ENCODE measurements around the gene KIRREL3. TPM values are rescaled to one million over a fixed set of nuclear protein-coding genes. Genes with fewer than 3 reads are reported as not detected.

KIRREL3 gene
- total RNA-seq, 1 experiment from 2014 or later, result not detected

DNA sequence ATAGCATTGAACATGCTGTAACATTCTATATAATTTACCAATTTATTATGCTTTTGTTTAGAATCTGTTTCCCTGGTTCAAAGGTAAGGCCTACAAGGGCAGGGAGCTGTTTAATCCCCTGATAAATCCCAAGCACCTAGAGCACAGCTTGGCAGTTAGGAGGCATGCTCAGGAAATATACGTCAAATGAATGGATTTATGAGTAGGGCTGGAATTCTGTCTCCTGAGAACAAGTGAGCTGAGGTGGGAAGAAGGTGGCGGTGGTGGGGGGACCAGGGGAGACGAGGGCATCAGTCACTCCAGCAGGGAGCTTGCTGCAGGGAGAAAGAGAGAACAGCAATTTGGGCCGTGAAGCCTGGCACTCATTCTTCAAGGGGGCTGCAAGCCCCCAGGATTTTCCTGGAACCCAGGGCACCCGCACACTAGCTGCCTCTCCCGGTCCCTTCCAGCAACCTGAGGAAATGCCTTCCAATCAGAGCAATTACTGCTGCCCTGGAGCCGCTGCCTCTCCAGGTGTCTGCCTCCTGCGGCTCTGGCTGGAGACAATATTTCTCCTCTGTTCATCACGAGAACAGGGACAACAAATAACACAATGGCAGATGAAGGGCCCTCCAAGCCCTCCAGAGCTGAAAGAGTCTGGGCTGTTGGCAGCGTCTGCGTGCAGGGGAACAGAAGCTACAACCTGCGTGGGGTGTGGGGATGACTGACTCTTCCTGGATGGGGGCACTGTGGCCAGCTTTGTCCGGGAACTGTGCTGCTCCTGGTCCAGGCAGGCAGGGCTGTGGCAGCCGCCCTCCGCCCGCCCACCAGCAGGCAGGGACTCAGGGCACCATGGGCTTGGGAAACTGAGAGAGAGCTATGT is 411.7 kb downstream of the KIRREL3 start:
- in situ Hi-C loops (cut with HindIII; ENCODE audit: low pct_unique_long_range_greater_than_20kb, low sequenced_read_pairs), result no loop called here
- DNase-seq (ENCODE audit: low read depth, low spot score), result no peak

DNA sequence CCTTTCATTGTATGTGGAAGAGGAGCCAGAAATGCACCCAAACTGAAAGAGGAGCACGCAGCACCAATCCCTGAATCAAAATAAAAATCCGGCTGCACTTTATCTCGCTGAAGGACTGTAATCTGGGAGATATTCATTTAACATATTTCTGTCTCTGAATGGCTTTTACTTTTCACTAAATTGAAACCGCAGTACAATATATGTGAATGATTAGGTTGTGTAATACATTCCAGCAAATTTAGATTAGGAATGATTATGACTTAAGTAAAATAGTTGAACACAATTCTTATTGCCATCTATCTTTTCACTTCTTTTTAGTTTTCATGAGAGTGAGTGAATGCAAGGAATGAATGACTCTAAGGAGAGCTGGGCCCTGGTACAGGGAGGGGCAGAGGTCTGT is 413.0 kb downstream of the KIRREL3 start:
- in situ Hi-C loops (cut with HindIII; ENCODE audit: low pct_unique_long_range_greater_than_20kb, low sequenced_read_pairs), result no loop called here

DNA sequence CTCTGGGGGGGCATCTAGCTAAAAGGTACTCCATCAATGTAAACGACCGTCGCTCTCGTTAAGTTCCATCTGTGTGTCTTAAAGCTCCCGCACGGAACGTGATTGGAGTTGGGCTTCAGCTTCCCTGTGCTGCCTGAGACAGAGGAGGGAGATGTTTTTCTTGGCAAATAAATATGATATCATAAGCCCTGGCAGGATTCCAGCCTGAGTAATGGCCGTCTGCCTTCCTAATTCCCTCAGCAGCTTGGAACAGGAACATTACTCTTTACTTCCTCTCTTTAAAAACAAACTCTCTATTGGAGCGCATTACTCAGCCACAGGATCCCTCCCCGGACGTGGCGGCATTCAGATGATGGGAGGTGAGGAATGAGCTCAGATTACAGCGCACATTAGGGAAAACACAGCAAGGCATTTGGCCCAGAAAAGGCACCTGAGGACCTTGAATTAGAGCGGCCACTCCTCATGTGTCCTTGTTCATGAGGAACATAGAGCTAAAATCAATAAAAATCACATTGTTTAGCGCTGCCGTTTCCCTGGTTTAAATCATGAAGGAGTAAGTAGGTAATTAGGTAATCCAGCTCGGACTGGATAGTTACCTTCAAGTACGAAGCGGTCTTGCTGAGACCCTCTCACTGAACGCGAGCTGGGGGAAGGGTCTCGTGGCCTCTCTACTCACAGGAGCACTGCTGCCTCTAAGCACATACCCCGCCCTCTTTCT is 414.6 kb downstream of the KIRREL3 start:
- in situ Hi-C loops (cut with HindIII; ENCODE audit: low pct_unique_long_range_greater_than_20kb, low sequenced_read_pairs), result no loop called here
- no peak for DNase-seq (ENCODE audit: low read depth, low spot score)

More for the DNA sequence above, 413.0 kb downstream of the KIRREL3 start:
- no peak for DNase-seq (ENCODE audit: low read depth, low spot score)

DNA sequence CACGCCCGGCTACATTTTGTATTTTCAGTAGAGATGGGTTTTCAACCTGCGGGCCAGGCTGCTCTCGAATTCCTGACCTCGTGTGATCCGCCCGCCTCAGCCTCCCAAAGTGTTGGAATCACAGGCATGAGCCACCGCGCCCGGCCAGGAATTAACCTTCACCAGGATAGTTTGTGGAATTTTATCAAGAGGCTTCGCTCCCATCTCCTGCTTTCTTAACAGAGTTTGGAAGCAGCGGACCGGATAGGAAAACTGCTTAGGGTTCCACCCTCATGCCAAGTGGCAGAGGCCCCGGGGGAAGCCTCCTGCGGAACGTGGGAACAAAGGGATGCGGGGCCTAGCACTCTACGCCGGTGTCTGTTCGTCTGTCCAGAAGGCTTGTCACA is 415.2 kb downstream of the KIRREL3 start:
- DNase-seq (ENCODE audit: low read depth, low spot score), result no peak
- in situ Hi-C loops (cut with HindIII; ENCODE audit: low pct_unique_long_range_greater_than_20kb, low sequenced_read_pairs), result no loop called here

DNA sequence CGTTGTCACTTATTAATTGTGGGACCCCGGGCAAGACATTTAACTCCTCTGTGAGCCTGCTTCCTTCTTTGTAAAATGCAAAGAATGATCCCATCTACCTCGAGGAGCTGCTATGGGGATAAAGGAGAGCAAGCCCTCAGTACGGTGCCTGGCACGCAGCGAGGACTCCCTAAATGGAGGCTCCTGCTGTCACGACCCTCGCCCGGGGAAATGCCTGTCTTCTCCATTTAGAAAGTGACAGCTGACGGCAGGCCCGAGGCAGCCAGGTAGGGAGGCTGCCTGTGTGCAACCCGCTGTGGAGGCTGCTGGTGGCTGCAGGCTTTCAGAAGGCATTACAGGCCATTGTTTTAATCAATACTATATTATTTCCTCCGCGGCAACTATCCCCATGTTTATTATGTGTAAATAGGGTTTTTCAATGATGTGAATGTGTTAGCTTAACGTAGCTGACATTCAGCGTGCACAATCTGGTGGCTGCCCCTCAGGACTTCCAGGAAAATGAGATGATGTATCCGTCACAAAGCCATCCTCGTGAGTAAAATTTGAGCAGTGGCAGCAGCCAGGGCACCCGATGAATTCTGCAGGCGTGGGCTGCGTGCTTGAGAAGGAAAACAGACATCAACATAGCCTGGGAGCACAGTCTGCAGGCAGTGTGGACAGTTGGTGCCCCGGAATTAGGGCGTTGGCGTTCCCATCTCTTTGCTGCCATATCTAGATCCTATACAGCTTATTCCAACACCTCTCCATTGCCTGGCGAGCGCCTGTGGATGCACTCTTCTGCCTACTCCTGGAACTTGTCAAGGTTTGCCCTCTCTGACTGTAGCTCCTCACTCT is 416.8 kb downstream of the KIRREL3 start:
- in situ Hi-C loops (cut with HindIII; ENCODE audit: low pct_unique_long_range_greater_than_20kb, low sequenced_read_pairs), result no loop called here
- no peak for DNase-seq (ENCODE audit: low read depth, low spot score)

DNA sequence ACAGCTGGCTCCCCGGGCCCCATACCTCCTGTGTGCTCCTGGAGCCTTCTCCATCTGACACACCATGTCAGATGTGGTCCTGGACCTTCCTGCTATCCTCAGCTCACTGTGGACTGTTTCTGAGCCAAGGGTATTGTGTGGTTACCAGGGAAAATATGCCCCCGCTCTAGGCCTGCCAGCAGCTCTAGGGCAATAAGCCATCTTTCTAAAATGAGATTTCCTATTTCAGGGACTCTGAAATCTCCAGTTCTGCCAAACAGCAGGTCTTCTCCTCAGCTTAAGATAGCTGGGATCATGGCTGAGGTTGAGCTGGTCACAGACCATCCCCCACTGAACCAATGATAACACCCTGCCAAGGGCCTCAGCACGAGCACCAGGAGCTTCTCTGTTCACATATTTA is 417.5 kb downstream of the KIRREL3 start:
- DNase-seq (ENCODE audit: low read depth, low spot score), result no peak
- in situ Hi-C loops (cut with HindIII; ENCODE audit: low pct_unique_long_range_greater_than_20kb, low sequenced_read_pairs), result no loop called here

DNA sequence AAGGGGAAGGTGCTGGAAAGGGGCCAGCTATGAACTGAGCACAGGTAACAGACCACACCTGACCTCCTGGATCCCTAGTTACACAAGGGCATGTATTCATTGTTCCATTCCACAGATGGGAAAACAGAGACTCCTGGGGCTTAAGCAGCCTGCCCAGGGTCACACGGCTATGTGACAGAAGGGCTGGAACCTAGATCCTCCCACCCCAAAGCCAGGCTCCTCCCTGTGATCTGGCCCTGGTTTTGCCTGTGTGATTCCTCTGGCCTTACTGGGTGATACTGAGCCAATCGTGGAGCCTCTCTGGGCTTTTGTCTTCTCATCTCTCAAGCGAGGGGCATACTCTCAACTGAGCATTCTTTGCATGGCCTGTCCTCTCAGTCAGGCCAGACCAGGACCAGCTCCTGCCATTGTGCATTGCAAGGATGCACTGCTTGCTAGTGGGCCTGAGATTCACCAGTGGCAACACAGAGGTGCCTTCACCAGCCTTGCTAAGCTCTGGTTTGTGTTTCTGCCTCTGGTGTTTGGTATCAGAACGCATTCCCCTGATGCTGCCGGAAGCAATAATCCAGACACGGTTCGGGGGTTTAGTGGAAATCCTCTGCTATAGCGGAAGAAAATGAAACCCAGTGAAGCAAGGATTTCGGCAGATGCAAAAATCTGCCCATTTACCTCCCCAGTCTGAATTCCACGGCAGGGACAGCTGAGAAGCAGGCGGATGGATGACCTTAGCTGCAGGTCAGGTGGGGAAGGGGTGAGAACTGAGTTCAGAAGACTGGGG is 418.5 kb downstream of the KIRREL3 start:
- in situ Hi-C loops (cut with HindIII; ENCODE audit: low pct_unique_long_range_greater_than_20kb, low sequenced_read_pairs), result no loop called here

DNA sequence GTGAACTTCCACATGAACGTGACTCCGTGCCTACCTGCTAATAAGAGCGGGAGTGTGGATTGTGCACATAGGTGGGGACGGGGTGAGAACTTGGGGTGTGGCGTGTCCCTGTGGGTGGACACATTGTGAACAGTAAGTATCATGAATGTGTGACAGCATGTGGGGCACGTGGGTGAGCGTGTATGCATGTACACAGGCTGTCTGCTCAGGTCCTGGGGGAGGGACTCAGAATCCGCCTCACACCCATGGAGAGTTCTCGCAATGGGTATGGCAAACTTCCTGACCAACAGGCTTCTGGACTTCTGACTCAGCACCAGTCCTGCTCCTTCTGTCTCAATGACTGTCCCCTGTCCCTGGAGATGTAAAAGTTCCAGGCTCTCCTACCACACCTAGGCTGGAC is 422.1 kb downstream of the KIRREL3 start:
- in situ Hi-C loops (cut with HindIII; ENCODE audit: low pct_unique_long_range_greater_than_20kb, low sequenced_read_pairs), result no loop called here
- DNase-seq (ENCODE audit: low read depth, low spot score), result no peak

More for the DNA sequence above, 418.5 kb downstream of the KIRREL3 start:
- no peak for DNase-seq (ENCODE audit: low read depth, low spot score)

DNA sequence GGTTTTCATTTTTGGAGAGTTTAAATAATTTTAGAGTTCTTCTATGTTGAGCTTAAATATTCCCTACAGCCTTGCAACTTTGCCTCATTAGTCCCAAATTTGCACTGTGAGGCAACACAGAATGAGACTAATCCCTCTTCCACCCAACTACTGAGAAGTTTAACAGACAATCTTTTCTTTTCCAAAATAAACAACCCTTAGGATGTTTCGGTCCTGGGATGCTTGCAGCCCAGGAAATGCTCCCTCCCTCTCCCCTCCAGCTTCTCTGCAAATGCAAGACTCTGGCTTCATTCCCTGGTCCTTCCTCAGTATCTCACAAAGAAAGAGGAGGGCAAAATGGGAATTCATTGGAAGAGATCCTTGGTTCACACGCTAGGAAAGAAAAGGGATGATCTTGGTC is 422.5 kb downstream of the KIRREL3 start:
- peak; percentile 8 for DNase-seq (ENCODE audit: low read depth, low spot score)
- in situ Hi-C loops (cut with HindIII; ENCODE audit: low pct_unique_long_range_greater_than_20kb, low sequenced_read_pairs), result no loop called here

DNA sequence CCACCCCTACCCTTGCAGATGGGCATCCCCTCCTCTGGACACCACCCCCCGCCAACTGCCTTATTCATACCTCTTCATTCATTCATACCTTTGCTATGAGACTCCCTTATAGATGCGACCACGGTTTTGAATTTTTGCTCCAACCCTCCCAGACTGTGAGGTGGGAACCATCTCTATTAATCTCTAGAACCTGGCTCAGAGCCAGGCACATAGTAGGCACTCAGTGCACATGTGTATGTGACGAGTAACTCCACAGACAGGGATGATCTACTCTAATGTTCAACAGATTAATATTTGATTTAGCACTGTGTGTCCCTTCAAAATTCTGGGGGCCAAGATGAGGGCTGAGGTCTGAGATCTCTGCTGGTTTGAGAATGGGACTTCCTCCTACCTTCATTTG is 424.7 kb downstream of the KIRREL3 start:
- DNase-seq (ENCODE audit: low read depth, low spot score), result no peak

DNA sequence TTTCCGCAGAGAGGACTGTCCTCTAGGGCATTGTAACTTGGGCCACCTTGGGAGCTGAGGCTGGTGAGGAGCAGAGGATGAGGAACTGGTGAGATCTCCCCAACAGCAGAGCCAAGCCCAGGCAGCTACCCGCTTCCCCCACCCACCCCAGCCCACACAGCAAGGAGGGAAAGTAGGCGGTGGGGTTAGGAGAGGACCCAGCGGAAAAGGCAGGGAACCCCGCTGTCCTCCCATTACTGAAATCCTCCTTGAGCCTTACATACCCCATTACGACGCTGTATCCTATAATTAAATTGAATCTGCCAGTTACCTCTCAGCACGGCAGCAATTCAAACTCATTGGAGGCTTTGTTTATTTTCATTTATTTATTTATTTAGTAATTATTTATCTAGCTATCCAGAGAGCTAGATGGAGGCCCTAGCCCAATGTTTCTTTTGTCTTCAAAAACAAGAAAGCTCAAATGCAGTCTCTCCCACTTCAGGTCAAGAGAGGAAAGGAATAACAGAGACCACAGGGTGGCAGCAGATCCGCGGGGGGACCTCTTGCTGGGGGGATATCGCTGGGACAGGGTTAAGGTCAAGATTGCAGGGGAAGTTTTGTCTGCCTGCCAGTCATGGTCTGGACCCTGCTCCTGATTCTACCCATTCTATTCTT is 427.1 kb downstream of the KIRREL3 start:
- peak; percentile 16 for DNase-seq (ENCODE audit: low read depth, low spot score)
- in situ Hi-C loops (cut with HindIII; ENCODE audit: low pct_unique_long_range_greater_than_20kb, low sequenced_read_pairs), result no loop called here

More for the DNA sequence above, 424.7 kb downstream of the KIRREL3 start:
- in situ Hi-C loops (cut with HindIII; ENCODE audit: low pct_unique_long_range_greater_than_20kb, low sequenced_read_pairs), result no loop called here

DNA sequence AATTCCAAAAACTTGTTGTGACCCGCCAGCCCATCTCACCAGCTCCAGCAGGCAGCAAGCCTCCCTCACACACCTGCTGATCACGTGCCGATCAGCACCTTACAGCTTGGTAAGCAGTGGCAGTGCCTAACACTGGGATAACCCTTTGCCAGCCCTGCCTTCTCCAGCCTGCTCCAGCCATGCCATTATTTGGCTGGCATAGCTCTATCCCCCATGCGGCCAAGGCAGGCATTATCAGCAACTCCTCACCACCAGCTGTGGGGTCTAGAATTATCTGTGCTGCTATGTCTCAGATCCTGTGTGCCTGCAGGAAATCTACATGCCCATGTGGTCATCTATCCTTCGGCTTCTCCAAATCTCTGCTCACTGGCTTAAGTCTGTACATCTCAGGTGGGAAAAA is 430.1 kb downstream of the KIRREL3 start:
- peak; percentile 50 for DNase-seq (ENCODE audit: low read depth, low spot score)
- in situ Hi-C loops (cut with HindIII; ENCODE audit: low pct_unique_long_range_greater_than_20kb, low sequenced_read_pairs), result no loop called here

DNA sequence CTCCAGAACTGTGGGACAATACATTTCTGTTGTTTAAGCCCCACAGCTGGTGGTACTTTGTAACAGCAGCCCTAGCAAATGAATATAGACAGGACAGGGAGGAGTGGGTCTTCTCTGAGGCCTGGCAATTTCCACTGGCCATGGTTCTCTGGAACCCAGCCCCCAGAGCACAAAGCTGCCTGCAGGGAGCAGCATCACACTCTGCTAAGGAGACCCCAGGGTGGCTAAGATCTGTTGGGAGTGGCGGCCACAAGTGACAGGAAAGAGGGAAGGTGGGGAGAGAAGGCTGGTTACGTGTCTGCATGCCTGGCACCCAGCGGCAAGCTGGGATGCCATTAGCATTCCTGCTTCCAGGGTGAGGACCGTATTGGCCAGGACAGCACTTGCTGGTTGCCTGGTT is 433.2 kb downstream of the KIRREL3 start:
- in situ Hi-C loops (cut with HindIII; ENCODE audit: low pct_unique_long_range_greater_than_20kb, low sequenced_read_pairs), result no loop called here
- DNase-seq (ENCODE audit: low read depth, low spot score), result no peak

DNA sequence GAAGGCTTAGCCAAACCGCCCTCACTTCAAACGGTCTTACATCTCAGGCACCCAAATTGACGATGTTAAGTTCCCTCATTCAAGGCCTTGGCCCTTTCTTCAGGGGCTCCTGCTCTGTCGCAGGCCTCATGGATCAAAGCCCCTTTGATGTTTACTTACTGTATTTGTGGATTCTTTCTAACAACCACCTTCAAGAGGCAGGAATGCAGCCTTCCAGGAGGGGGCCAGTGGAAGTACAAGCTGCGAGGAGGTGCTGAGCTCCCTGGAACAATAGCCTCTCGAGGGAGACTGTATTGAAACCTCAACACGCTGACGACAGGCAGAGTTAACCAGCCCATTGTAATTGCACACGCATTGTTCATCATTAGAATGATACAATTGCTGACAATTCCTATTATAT is 436.0 kb downstream of the KIRREL3 start:
- no peak for DNase-seq (ENCODE audit: low read depth, low spot score)
- in situ Hi-C loops (cut with HindIII; ENCODE audit: low pct_unique_long_range_greater_than_20kb, low sequenced_read_pairs), result no loop called here

DNA sequence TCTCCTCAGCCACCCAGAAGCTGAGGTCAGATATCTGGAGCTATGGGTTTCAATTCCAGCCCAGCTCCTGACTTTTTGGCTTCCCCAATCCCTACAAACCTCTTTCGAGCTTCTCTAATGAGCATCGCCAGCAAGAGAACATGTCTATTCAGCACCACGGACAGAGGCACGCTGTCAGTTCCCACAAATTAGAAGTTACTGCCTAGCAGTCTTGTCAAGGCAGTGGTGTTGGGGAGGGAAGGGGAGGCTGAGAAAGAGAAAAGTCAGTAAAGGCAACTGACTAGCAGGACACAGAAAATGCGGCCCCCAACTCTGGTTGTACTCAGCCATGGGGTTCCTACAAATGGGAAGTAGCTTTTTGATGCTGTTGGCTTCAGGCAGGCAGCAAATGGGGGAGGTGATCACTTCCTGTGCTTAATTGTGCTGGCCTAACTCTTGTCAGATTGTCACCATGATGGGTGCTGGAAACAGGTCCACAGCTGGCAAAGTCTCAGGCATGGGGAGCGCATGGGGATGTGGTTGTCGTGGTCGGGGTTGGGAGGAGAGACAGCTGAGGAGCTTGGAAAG is 439.2 kb downstream of the KIRREL3 start:
- DNase-seq (ENCODE audit: low read depth, low spot score), result peak; percentile 45
- in situ Hi-C loops (cut with HindIII; ENCODE audit: low pct_unique_long_range_greater_than_20kb, low sequenced_read_pairs), result no loop called here

DNA sequence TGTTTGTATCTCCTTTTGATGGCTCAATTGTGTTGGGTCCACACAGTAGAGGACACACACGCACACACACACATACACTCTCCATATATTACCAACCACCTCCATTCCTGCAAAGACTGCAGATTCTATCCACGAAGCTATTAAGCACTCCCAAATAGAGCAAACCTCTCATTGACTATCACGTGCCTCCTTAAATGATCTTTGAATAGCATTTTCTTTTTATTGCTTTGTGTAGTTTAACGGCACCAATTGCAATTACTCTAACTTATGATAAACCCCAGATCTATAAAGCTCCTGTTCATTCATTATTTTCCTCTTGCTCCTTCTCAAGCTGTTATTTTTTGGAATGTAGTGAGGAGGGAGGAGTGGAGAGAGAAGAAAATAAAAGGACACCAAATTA is 440.3 kb downstream of the KIRREL3 start:
- no peak for DNase-seq (ENCODE audit: low read depth, low spot score)
- in situ Hi-C loops (cut with HindIII; ENCODE audit: low pct_unique_long_range_greater_than_20kb, low sequenced_read_pairs), result no loop called here
